H9 (cell line): Measurements from ENCODE around the gene HIPK1. TPM values are rescaled to one million over a fixed set of nuclear protein-coding genes. Genes with fewer than 3 reads are reported as not detected.
A peak's percentile ranks its signal among the peaks of the same experiment; 100 is the strongest.

Experiments used
- DNase-seq: peaks from one replicate; pipeline ENCODE4 v3.0.0-alpha.2; 2017
- H2AFZ ChIP-seq: one replicate; pipeline ENCODE4 v1.6.1; 2013; ENCODE audit warnings: mild to moderate bottlenecking, low read length, control low read depth, moderate library complexity
- H2AK5ac ChIP-seq: 2 replicates; pipeline ENCODE4 v1.6.1; 2013; ENCODE audit warnings: low read length, control low read depth, mixed read lengths; ENCODE audit not compliant: insufficient read length
- H2BK120ac ChIP-seq: one replicate; pipeline ENCODE4 v1.6.1; 2013; ENCODE audit warnings: low read depth, mild to moderate bottlenecking, low read length, control low read depth, inconsistent platforms; ENCODE audit not compliant: poor library complexity, severe bottlenecking
- H2BK12ac ChIP-seq: 2 replicates; pipeline ENCODE4 v1.6.1; 2013; ENCODE audit warnings: low read length, control low read depth, mixed read lengths, low read depth; ENCODE audit not compliant: insufficient read length
- H2BK15ac ChIP-seq: 2 replicates; pipeline ENCODE4 v1.6.1; 2013; ENCODE audit warnings: low read depth, low read length, control low read depth
- H2BK20ac ChIP-seq: one replicate; pipeline ENCODE4 v1.6.1; 2013; ENCODE audit warnings: low read depth, mild to moderate bottlenecking, low read length, control low read depth, inconsistent platforms; ENCODE audit not compliant: poor library complexity, severe bottlenecking
- H2BK5ac ChIP-seq: 2 replicates; pipeline ENCODE4 v1.6.1; 2013; ENCODE audit warnings: low read length, control low read depth, mixed read lengths; ENCODE audit not compliant: insufficient read length
- H3K14ac ChIP-seq: 2 replicates; pipeline ENCODE4 v1.6.1; 2013; ENCODE audit warnings: low read length, control low read depth; ENCODE audit not compliant: insufficient read depth
- H3K18ac ChIP-seq: 2 replicates; pipeline ENCODE4 v1.6.1; 2013; ENCODE audit warnings: low read depth, mild to moderate bottlenecking, mixed read lengths, low read length, control low read depth; ENCODE audit not compliant: insufficient read length
- H3K23ac ChIP-seq: 2 replicates; pipeline ENCODE4 v1.6.1; 2013; ENCODE audit warnings: low read length, control low read depth, mixed read lengths, low read depth; ENCODE audit not compliant: insufficient read length
- H3K23me2 ChIP-seq: 2 replicates; pipeline ENCODE4 v1.6.1; 2013; ENCODE audit warnings: low read depth, mild to moderate bottlenecking, mixed read lengths, low read length, control low read depth; ENCODE audit not compliant: insufficient read length, poor library complexity, severe bottlenecking
- H3K27ac ChIP-seq: 2 replicates; pipeline ENCODE4 v1.5.1; 2013; ENCODE audit warnings: low read length, control low read depth, mixed read lengths, low read depth; ENCODE audit not compliant: insufficient read length
- H3K27me3 ChIP-seq: 2 replicates; pipeline ENCODE4 v1.6.1; 2013; ENCODE audit warnings: low read length, control low read depth, inconsistent platforms; ENCODE audit not compliant: insufficient read depth
- H3K4ac ChIP-seq: 2 replicates; pipeline ENCODE4 v1.6.1; 2013; ENCODE audit warnings: low read depth, mild to moderate bottlenecking, control low read depth, inconsistent platforms, low read length, moderate library complexity
- H3K4me1 ChIP-seq: 2 replicates; pipeline ENCODE4 v1.6.1; 2013; ENCODE audit warnings: low read length, control low read depth, inconsistent platforms; ENCODE audit not compliant: insufficient read depth
- H3K4me2 ChIP-seq: 2 replicates; pipeline ENCODE4 v1.6.1; 2013; ENCODE audit warnings: low read length, control low read depth, mixed read lengths; ENCODE audit not compliant: insufficient read length, insufficient read depth
- H3K56ac ChIP-seq: 2 replicates; pipeline ENCODE4 v1.6.1; 2013; ENCODE audit warnings: low read depth, mild to moderate bottlenecking, mixed read lengths, low read length, control low read depth; ENCODE audit not compliant: insufficient read length
- H3K79me1 ChIP-seq: 2 replicates; pipeline ENCODE4 v1.6.1; 2013; ENCODE audit warnings: low read depth, mild to moderate bottlenecking, moderate library complexity, low read length, control low read depth, inconsistent platforms; ENCODE audit not compliant: insufficient read depth, poor library complexity, severe bottlenecking
- H3K79me2 ChIP-seq: 2 replicates; pipeline ENCODE4 v1.6.1; 2013; ENCODE audit warnings: low read length, control low read depth, inconsistent platforms; ENCODE audit not compliant: insufficient read depth
- H3K9ac ChIP-seq: 2 replicates; pipeline ENCODE4 v1.6.1; 2013; ENCODE audit warnings: low read length, control low read depth, mixed read lengths; ENCODE audit not compliant: insufficient read length; ENCODE audit errors: extremely low read depth
- H3K9me3 ChIP-seq: one replicate; pipeline ENCODE4 v1.6.1; 2013; ENCODE audit warnings: low read depth, low read length, inconsistent platforms; ENCODE audit not compliant: control insufficient read depth
- H3T11ph ChIP-seq: one replicate; pipeline ENCODE4 v1.6.1; 2013; ENCODE audit warnings: mild to moderate bottlenecking, low read length, control low read depth, inconsistent platforms
- H4K20me1 ChIP-seq: one replicate; pipeline ENCODE4 v1.6.1; 2013; ENCODE audit not compliant: control insufficient read depth, insufficient read length, insufficient read depth
- H4K5ac ChIP-seq: 2 replicates; pipeline ENCODE4 v1.6.1; 2013; ENCODE audit warnings: low read depth, mild to moderate bottlenecking, mixed read lengths, low read length, control low read depth; ENCODE audit not compliant: insufficient read length
- H4K8ac ChIP-seq: replicated peaks from 2 replicates; pipeline ENCODE4 v1.6.1; 2013; ENCODE audit warnings: low read length, control low read depth, mixed read lengths, low read depth; ENCODE audit not compliant: insufficient read length
- H4K91ac ChIP-seq: 2 replicates; pipeline ENCODE4 v1.6.1; 2013; ENCODE audit warnings: low read depth, mild to moderate bottlenecking, moderate library complexity, mixed read lengths, low read length, control low read depth; ENCODE audit not compliant: insufficient read length
- H3K27ac Mint-ChIP-seq, 3 experiments: 2 replicates in 2 of 3; 3 replicates in 1 of 3; pipeline ENCODE4 v1.8.0; 2020 to 2021; ENCODE audit warnings: mixed read lengths in 3 of 3, mild to moderate bottlenecking in 1 of 3, moderate library complexity in 1 of 3
- H3K27me3 Mint-ChIP-seq: 2 replicates; pipeline ENCODE4 v1.8.0; 2021; ENCODE audit warnings: low read depth, mild to moderate bottlenecking, moderate library complexity, mixed read lengths
- H3K36me3 Mint-ChIP-seq, 3 experiments: 2 replicates in 2 of 3; 3 replicates in 1 of 3; pipeline ENCODE4 v1.8.0; 2020 to 2021; ENCODE audit warnings: low read depth in 3 of 3, mixed read lengths in 3 of 3; ENCODE audit not compliant: insufficient read depth in 1 of 3
- H3K4me1 Mint-ChIP-seq, 2 experiments: 2 replicates each; pipeline ENCODE4 v1.8.0; 2020; ENCODE audit warnings: mixed read lengths in 2 of 2
- H3K4me3 Mint-ChIP-seq, 2 experiments: 2 replicates in 1 of 2; 3 replicates in 1 of 2; pipeline ENCODE4 v1.8.0; 2020 to 2021; ENCODE audit warnings: mild to moderate bottlenecking in 2 of 2, mixed read lengths in 2 of 2, moderate library complexity in 1 of 2
- H3K9me3 Mint-ChIP-seq, 2 experiments: 2 replicates in 1 of 2; 3 replicates in 1 of 2; pipeline ENCODE4 v1.8.0; 2020; ENCODE audit warnings: mild to moderate bottlenecking in 2 of 2, mixed read lengths in 2 of 2, moderate library complexity in 1 of 2
- WGBS: extraction: QIAGEN DNeasy Blood & Tissue Kit; methylation state at CpG from one replicate; pipeline ENCODE4 v1.1.7; 2013; ENCODE audit warnings: missing lambda C conversion rate, low lambda C conversion rate, mixed read lengths; ENCODE audit not compliant: insufficient read length; ENCODE audit errors: extremely low coverage; 5-methylcytosine and 5-hydroxymethylcytosine counted together
- total RNA-seq: library from RNA; stranded (reverse); gene quantifications from 2 replicates; pipeline ENCODE4 v1.2.1, GENCODE V29; 2021
- TF ChIP-seq, protein P1 (sequence below): fragments of 200-600 bp; sonication (generic); conservative IDR thresholded peaks from 3 replicates; pipeline ENCODE4 v1.8.0; 2021; ENCODE audit warnings: antibody characterized with exemption, mild to moderate bottlenecking

Gene HIPK1
- total RNA-seq, 1 experiment from 2014 or later, result 65.7 TPM

DNA sequence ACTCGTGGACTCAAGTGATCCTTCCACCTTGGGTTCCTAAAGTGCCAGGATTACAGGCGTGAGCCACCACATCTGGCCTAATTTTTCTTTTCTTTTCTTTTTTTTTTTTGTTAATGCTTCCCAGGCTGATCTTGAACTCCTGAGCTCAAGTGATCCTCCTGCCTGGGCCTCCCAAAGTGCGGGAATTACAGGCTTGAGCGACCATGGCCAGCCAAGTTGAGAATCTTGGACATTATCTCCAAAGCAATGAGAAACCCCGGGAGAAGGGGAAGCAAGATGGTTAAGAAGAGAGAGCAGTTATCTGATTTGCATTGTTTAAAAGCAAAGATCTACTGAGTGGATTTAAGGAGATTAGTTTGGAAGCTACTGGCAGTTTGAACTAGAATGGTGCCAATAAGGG, 9.1 kb downstream of the HIPK1 start:
- Histone ChIP-seq H3K9ac (no peak overlapping the region), H3K4me1 (no peaks in the 10 kb centered on the region), H3K4ac (no peak overlapping the region), H3T11ph (no peak overlapping the region), H2BK15ac (no peak overlapping the region), H3K27ac (no peak overlapping the region), H4K91ac (no peak overlapping the region), H3K4me2 (no peak overlapping the region), H2BK120ac (no peak overlapping the region), H3K27me3 (no peaks in the 10 kb centered on the region), H3K9me3 (no peaks in the 10 kb centered on the region), H3K79me1 (no peaks in the 10 kb centered on the region), H3K56ac (no peak overlapping the region), H3K23me2 (no peaks in the 10 kb centered on the region), H4K5ac (no peak overlapping the region), H4K8ac (no peak overlapping the region), H2BK12ac (no peak overlapping the region), H2BK5ac (no peak overlapping the region), H3K18ac (no peak overlapping the region), H3K14ac (no peak overlapping the region), H2AK5ac (no peak overlapping the region), H3K23ac (no peak overlapping the region), H4K20me1 (no peaks in the 10 kb centered on the region), H2AFZ (no peak overlapping the region), H3K79me2 (peaks cover 15% of the 10 kb centered on the region; the same call in 1 of the 2 replicates), H2BK20ac (no peak overlapping the region)
- Mint-ChIP-seq H3K4me1 (peaks cover 18 to 19% of the 10 kb centered on the region in 2 experiments), H3K27ac (peak overlapping the region; percentile 16 to 62 (median 41); a peak in 4 of 7 replicates), H3K9me3 (no peaks in the 10 kb centered on the region; a peak in 1 of 5 replicates), H3K4me3 (no peak overlapping the region), H3K36me3 (peaks cover 15 to 25% (median 16%) of the 10 kb centered on the region in 3 experiments; a peak in 6 of 7 replicates), H3K27me3 (no peaks in the 10 kb centered on the region; the same call in 1 of the 2 replicates)
- DNase-seq, result no peak
- no CpG with 5 or more reads among the region's 5 CpGs for WGBS
- TF ChIP-seq, protein P1, sequence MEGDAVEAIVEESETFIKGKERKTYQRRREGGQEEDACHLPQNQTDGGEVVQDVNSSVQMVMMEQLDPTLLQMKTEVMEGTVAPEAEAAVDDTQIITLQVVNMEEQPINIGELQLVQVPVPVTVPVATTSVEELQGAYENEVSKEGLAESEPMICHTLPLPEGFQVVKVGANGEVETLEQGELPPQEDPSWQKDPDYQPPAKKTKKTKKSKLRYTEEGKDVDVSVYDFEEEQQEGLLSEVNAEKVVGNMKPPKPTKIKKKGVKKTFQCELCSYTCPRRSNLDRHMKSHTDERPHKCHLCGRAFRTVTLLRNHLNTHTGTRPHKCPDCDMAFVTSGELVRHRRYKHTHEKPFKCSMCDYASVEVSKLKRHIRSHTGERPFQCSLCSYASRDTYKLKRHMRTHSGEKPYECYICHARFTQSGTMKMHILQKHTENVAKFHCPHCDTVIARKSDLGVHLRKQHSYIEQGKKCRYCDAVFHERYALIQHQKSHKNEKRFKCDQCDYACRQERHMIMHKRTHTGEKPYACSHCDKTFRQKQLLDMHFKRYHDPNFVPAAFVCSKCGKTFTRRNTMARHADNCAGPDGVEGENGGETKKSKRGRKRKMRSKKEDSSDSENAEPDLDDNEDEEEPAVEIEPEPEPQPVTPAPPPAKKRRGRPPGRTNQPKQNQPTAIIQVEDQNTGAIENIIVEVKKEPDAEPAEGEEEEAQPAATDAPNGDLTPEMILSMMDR, result no peak
